Central memory CD4-positive, alpha-beta T cell (primary cell): Measurements from ENCODE around the gene NID1.
"Not testable (repeated sequence)": the region's sequence is repeated elsewhere in the genome, so short reads cannot be mapped to it uniquely, and the experiment has no call there.

ENCODE experiments used
- DNase-seq: peaks from one replicate; pipeline ENCODE4 v3.0.0; 2022

NID1 gene

DNA sequence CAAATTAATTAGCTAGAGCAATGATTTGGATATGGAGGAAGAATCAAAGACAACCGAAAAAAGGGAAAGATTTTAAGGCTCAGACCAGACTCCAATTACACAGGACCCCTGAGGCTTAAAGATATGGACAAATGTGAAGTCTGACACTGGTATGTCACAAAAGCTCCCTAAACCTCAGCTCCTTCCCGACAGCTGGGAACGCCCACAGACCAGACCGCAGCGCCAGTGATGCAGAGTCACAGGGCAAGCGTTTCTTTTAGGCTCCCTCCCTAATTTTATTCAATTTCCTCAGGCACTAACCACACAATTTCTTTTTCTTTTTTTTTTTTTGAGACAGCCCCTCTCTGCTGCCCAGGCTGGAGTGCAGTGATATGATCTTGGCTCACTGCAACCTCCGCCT is 40.2 kb downstream of the NID1 start:
- no peak for DNase-seq

DNA sequence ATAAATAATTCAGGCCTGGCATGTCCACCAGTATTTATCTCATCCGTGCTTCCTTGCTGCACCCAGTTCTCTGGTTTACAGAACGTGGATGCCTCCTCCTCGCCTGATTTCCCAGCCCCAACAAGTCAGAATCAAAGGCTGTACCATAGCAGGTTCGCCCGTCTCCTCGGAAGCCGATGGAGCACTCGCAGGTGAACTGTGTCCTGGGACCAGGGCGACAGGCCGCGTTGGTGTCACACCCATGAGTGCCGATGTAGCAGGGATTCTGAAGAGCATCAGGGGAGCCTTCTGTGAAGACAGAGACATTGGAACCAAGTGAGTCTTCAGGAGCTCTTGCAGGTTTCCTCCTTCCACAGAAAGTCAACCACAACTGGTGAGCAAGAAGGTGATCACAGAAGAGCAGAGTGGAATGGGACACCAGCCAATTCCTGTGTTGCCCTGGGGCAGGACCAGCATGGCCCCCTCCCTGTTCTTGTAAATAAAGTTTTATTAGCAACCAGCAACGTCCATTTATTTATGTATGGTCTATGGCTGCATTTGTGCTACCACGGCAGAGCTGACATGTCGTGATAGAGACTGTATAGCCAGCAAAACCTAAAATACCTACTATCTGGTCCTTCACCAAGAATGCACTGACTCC is 40.8 kb downstream of the NID1 start:
- no peak for DNase-seq

DNA sequence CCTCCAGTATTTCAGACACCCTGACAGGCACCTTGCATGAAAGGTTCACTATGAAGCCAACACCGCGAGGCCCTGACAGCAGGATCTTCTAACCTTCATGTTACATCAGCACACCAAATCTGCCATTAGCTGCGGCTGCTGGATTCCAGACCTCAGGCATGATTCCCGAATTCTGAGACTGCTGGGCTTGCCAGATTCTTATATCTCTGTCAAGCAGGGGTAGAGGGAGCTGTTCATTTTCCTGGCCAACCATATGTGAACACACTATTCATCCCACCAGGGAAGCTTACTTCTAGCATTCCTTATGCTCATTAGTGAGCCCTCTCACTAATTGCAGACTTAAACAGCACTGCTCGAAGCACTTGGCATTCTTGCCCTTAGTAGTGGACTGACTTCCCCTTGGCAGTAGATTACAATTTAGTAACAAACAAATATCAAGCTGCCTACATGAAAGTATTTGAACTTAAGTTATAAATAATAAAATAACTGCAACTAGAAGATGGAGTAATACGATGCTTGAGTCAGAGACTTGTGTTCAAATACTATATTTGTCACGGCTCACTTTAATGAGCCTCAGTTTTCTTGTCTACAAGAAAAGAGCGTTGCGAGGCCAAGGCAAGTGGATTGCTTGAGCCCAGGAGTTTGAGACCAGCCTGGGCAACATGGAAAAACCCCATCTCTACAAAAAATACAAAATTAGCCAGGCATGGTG is 43.3 kb downstream of the NID1 start:
- DNase-seq = no peak

DNA sequence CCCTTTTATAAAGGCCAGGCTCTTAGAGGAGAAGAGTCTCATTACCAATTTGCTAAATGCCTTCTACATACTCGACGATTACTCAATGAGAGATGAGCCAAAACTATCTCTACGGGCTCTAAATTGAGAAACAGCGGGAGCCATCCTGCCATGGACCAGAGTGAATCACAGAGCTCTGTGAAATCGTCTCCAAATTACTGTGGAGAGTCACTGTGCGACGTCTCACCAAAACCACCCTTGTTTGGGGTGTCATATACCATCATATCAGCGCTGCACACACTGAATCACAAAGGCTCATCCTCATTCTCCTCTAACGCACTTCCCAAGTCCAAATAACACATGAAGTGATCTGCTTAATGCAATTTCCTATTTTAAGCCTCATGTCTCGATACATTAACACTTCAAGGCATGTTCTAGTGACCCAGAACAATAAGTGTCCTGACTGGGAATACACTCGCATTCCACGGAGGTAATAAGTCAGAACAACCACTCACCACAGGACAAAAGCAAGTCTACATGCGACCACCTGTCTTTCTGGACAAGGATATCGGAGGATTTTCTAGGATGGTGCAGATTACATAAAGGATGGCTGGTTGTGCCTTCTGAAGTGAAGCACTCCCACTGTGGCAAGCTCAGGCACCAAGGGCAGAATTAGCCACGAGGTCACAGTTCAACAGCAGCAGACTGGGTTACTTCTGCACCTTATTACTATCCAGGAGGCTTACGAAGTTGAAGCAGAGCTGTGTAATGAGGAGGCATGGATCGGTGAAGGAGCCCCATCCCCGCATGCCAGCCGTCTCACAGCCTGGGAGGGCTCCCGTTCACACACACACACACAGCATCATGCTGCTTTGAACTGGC is 44.3 kb downstream of the NID1 start:
- no peak for DNase-seq

DNA sequence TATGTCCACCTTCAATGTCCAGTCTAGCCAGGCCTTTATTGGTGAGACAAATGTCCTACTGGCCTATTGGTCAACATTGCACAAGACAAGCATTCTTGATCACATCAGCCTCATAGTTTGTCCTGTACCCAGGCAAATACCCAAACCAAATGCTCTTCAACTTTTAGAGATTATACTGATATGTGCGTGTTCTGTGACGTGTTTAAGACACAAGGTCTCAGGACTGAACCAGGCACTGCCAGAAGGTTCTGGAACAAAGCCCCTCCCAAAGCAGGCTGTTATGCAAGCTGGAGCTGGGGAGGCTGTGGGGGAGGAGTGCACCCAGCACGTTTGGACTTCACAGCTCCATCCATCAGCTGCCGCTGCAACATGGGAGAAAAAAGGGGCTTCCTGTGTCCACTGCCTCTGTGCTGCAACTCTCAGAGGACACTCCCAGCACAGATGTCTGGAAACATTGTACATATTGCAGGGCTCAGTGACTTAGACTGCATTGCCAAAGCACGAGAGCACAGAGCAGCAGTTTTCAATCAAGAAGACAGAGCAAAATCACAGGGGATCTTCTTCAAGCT is 45.9 kb downstream of the NID1 start:
- DNase-seq = no peak

DNA sequence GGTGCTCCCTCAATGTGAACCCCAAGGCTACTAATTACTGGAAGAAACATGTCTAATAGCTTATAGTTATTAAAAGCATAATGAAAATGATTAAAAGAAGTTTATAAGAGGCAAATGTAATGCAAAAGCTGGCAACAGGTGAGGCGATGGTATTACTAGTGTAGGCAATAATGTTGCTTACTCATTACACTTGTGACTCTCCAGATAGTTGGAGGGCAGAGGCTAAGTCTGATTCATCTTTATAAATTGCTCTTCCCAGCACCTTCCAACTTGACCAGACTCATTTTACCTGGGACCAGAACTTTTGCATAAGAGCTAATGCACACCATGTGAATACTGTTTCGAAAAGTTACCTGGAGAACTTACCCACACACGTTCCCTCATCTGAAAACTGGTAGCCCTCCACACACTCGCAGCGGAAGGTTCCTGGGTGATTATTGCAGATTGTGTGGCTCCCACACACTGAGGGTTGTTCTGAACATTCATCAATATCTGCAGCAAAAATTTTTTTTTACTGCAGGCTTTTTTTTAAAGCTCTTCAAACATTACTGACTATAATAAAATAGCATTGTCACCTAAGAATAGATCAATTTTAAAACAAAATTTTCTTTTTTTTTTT is 48.0 kb downstream of the NID1 start:
- no peak for DNase-seq

DNA sequence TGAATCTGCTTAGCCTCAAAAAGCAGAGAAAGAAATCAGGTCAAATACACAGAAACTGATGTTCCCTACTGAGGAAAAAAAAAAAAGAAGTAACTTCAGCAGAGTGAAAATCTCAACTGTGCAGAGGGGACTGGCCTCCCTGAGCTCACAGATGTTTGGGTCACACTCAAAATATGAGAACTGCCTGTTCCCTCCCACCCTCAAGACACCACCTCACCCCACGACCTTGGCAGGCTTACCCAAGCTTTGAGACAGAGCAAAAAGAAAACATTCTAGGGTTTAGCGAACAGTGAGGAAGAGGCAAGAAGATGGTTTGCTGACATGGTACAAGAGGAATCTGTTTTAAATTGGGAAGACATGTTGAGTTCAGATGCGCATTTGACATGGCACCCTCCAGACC is 48.8 kb downstream of the NID1 start:
- no peak for DNase-seq

DNA sequence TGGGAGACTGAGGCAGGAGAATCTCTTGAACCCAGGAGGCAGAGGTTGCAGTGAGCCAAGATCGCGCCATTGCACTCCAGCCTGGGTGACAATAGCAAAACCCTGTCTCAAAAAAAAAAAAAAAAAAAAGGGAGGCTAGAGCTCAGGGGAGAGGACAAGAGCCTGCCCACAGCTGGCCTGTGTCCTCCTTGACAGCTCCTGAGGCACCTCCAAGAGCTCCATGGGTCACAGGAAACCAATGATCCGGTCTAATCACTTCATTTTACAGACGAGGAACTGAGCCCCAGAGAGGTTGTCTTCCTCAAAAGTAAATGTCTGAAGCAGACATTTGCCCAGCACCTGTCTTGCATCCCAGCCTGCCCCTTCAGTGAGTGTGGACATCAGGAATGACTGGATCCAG is 49.4 kb downstream of the NID1 start:
- no peak for DNase-seq

DNA sequence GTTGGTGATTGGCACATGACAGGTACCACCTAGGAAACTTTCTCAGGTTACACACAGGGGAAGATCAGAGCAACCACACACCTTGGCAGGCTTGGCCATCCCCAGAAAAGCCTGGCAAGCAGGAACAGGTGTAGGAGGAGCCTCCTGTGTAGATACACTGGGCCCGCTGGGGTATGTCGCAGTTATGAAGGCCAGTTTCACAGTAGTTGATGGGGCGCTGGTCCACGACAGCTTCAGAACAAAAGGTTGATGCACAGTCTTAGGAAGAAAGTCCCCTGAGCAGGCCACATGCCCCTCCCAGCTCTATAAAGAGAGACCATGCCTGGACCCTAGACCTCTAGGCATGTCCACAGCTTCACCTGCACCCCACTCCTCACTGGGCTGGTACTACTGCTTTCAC is 51.6 kb downstream of the NID1 start:
- DNase-seq = no peak

DNA sequence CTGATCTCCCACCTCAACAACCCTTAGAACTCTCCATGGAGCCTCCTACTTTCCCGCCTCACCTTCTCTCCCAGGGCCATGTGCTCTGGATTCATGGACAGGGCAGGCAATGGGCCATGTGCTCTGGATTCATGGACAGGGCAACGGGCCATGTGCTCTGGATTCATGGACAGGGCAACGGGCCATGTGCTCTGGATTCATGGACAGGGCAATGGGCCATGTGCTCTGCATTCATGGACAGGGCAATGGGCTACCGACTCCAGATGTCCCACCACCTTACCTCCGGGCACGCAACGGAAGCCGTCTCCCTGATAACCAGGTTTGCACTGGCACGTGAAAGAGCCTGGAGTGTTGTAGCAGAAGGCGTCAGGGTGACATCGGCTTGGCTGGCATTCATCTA is 53.2 kb downstream of the NID1 start:
- DNase-seq = no peak

DNA sequence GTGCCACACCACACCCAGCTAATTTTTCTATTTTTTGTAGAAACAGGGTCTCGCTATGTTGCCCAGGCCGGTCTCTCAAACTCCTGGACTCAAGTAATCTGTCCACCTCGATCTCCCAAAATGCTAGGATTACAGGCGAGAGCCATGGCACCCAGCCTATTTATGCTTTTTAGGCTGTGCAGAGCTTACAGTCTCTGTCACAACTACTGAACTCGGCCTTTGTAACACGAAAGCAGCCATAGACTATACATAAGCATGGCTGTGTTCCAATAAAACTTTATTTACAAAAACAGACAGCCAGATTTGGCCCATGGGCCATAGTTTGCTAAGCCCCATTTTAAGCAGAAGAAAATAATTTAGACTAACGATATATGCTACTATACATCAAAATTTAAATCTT is 54.4 kb downstream of the NID1 start:
- no peak for DNase-seq

DNA sequence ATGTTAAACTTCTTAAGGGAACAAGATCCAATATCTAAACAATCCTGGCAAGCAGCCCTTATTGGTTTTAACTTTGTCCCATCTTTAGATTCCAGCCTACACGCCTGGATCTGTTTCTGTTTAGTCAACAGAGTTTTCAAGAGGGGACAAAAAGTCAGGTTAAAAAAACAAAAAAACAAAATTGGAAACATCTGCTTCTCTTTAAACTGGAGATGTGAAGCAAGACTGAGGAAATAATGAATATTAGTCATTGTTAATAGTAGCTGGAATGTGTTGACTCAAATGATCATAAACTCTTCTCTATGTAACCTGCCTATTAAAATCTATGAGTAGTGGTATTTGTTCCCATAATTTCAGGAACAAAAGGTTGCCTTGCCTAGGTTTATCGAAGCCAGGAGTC is 55.0 kb downstream of the NID1 start:
- no peak for DNase-seq

DNA sequence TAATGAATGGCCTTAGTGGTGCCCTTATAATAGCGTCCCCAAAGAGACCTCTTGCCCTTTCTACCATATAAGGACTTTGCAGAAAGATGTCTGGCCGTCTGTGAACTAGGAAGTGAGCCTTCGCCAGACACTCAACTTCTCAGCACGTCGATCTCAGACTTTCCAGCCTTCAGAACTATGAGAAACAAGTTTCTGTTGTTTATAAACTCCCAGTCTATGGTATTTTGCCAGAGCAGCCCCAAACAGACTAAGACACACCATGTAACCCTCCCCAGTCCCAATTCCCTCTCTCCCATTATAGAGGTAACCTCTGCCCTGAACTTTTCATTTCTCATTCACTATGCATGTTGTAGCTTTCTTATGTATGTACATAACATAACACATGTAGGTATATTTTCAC is 55.7 kb downstream of the NID1 start:
- DNase-seq = no peak

DNA sequence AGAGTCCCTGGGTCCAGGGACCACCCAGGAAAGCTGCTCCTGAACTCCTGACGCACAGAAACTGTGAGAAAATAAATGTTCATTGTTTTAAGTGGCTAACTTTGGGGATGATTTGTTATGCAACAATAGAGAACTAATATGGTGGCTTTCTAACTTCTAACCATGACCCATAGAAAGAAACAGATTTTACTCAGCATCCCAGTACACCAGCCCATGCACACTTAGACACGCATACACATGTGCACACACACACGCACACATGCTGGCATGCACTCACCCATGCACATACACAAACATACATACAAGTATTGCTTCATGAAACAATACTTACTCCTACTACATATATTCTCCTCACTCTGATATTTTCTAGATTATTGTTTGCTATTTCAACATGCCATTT is 57.1 kb downstream of the NID1 start:
- no peak for DNase-seq

DNA sequence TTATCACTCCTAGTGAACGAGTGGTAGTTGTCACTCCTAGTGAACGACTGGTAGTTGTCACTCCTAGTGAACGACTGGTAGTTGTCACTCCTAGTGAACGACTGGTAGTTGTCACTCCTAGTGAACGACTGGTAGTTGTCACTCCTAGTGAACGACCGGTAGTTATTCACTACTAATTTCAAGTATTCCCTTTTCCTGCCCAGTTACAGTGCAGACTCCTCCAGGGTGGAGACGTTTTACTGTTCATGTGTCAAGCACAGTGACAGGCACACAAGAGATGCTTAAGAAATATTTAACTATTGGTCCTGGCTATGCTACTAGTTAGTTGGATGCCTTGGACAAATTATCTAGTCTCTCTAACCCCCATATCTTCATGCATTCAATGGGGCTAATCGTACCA is 61.8 kb downstream of the NID1 start:
- not testable (repeated sequence) for DNase-seq

DNA sequence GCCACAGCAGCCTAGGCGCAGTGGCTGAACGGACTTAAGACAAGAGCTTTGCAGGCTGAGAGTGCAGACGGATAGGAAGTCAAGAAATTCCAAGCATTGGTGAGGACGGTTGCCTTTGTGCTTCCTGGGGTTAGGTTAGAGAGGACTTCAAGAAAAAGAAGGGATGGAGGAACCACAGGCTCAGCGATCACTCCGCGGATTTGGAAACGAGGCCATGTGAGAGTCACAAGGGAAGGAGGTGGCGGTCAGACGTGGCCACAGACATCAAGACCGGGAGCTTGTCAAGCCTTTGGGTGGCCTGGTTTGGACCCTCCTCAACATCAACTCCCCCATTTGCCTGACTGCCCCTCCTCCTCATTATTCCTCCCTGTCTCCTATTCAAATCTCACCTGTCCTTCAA is 62.3 kb downstream of the NID1 start:
- no peak for DNase-seq

DNA sequence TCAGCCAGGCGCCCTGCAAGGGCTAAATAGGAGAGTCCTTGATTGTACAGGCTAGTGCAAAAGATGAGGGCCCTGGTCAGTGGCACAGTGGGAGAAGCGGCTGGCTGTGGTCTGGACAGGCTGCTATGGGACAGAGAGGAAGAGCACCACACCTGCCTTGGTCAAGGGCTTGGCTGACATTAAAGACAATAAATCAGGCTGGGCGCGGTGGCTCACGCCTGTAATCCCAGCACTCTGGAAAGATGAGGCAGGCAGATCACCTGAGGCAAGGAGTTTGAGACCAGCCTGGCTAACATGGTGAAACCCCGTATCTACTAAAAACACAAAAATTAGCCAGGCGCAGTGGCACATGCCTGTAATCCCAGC is 62.9 kb downstream of the NID1 start:
- no peak for DNase-seq

DNA sequence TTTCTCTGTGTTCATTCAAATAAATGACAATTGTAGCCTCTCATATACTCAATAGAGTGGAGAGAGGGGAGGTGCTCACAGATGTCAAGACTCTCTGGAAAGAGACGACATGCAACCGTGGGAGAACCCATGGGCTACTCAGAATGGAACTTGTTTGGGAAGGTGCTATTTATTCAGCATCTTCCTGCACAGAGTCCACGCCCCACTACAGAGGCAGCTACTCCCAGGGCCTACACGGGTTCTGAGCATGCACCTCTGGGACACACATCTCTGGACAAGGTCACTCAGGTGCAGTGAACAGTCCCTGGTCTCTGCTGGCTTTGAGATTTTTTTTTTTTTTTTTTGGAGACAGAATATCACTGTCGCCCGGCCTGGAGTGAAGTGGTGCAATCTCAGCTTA is 64.1 kb downstream of the NID1 start:
- DNase-seq = no peak

DNA sequence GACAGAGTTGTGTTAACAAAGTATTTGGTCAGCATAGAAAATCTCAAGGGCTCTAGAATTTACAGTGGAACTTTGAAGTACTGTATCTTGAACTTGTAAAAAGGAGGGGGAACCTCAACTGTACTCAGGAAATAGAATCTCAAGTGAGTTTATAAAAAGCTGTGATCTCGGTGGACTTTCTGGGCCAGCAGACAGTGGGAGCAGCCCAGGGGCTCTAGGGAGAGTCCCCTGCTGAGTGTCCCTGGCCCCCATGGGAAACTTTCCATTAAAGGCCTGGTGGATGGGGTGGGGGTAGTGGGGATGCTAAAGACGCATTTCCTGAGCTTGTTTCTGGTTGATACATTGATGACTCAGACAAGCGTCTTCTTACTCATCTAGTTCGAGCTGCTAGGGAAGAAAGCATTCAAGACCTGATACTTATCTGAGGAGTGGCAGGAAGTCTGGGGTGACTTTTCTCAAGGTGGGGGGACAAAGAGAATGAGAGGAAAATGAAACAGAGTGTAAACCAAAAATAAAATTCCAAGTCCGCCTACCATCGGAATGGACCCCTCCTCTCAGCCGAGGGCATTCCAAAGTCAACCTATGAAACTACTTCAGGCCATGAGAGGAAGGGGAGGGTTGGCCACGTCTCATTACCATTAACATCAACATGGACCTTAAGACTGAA is 65.5 kb downstream of the NID1 start:
- peak; percentile 88 for DNase-seq

DNA sequence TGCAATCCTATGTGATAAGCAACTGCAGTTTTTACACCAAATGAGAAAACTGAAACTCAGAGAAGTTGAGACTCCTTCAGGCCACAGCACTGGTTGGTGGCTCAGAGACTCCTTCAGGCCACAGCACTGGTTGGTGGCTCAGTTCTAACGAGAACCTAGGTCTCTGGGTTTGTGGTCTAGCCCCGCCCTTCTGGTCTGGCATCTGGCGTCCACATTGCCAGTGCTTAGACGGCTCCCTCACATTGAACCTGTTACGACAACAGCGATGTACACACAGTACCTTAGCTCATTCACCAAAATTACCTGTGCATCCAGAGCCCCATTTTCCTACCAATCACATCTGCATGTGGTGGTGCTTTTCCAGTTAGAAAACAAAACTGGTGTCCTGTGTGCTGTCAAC is 66.1 kb downstream of the NID1 start:
- peak; percentile 50 for DNase-seq

DNA sequence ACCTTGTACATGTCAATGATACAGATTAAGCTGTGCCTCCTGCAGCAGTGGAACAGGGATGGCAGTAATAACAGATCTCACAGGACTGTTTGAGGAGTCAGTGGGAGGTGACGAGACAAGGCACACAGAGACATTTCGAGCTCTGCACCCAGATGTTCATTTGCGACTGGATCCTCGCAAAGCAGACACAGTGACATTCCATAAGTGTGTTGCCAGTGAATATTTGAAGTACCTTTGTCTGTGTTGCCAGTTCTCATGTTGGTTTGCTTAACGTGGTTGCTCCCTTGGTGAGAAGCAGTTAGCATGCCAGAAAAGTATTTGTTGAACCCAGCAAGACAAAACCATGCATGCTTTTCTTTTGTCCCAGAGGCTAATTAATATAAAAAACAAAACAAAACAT is 67.0 kb downstream of the NID1 start:
- no peak for DNase-seq

DNA sequence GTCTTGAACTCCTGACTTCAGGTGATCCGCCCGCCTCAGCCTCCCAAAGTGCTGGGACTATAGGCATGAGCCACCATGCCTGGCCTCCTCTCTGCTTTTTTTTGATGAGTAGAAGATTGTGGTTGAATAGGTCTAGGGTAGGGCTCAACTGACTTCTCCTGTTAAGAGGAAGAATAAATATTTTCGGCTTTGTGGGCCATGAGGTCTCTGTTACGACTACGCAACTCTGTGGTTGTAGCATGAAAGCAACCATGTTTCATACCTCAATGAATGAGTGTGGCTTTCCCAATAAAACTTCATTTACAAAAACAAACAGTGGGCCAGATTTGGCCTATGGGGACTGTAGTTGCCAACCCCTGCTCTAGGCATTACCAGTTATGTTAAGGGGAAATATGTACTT is 67.8 kb downstream of the NID1 start:
- DNase-seq = no peak
